Ovary (tissue), 9 donors: ENCODE results near the gene SLC9A2. TPM values are rescaled to one million over a fixed set of nuclear protein-coding genes. Genes with fewer than 3 reads are reported as not detected.

Experiments used
- DNase-seq, 5 donors: peaks; one replicate each; pipeline ENCODE4 v3.0.0-alpha.2; 2019 to 2020
- H3K27ac ChIP-seq, 2 donors: fragments of 200-600 bp; one replicate each; pipeline versions ENCODE4 v1.5.1 to v1.8.0; 2019 to 2022
- H3K27me3 ChIP-seq: fragments of 200-600 bp; one replicate; pipeline ENCODE4 v1.8.0; 2022
- H3K36me3 ChIP-seq: fragments of 200-600 bp; sonication (generic); one replicate; pipeline ENCODE4 v1.5.1; 2019
- H3K4me1 ChIP-seq: one replicate; pipeline ENCODE4 v1.8.1; 2013; ENCODE audit warnings: mild to moderate bottlenecking, moderate library complexity; ENCODE audit not compliant: insufficient read depth
- H3K4me3 ChIP-seq: fragments of 200-600 bp; sonication (generic); one replicate; pipeline ENCODE4 v1.5.1; 2017
- H3K9me3 ChIP-seq, 2 donors: fragments of 200-600 bp in 1 of 2; sonication (generic) in 1 of 2; one replicate each; pipeline versions ENCODE4 v1.5.1 to v1.8.1; 2013 to 2019; ENCODE audit warnings: mild to moderate bottlenecking in 1 of 2, moderate library complexity in 1 of 2
- CTCF ChIP-seq, 3 donors: fragments of 450-650 bp in 2 of 3; fragments of 200-600 bp in 1 of 3; IDR thresholded peaks; one replicate each; pipeline versions ENCODE4 v1.5.1 to v1.8.0; 2016 to 2022; ENCODE audit warnings: antibody characterized with exemption in 3 of 3, mild to moderate bottlenecking in 1 of 3
- EP300 ChIP-seq: sonication (generic); formaldehyde crosslinking; IDR thresholded peaks from one replicate; pipeline ENCODE4 v1.6.1; 2017; ENCODE audit warnings: antibody characterized with exemption
- POLR2A ChIP-seq: fragments of 450-650 bp; IDR thresholded peaks from one replicate; pipeline ENCODE4 v1.6.1; 2017; ENCODE audit warnings: antibody characterized with exemption, mild to moderate bottlenecking, moderate library complexity
- WGBS, 3 donors: extraction: QIAGEN DNeasy Blood & Tissue Kit in 1 of 3; methylation state at CpG; one replicate each; pipeline versions ENCODE4 v1.1.5 to v1.1.7; 2013 to 2017; 5-methylcytosine and 5-hydroxymethylcytosine counted together
- intact Hi-C, 4 donors: fragments of 100-400 bp; cut with DNase I; formaldehyde crosslinking; loops; one replicate each; pipeline versions ENCODE4 v1.11.0 to v1.15.1; 2022 to 2023
- polyA plus RNA-seq, 2 donors: library from polyadenylated mRNA; stranded (reverse); fragments of 200-250 nt in 1 of 2; fragments of 350-450 nt in 1 of 2; fragmentation: Illumina TruSeq in 1 of 2; extraction: RNeasy Lipid Tissue Mini Kit (QIAGEN cat#74804) in 1 of 2; gene quantifications; one replicate each; pipeline ENCODE4 v1.2.3, GENCODE V29; 2013 to 2014
- total RNA-seq, 7 donors: library from RNA; depleted of rRNA in 2 of 7; stranded (reverse); fragments of >200 nt in 2 of 7; fragmentation: NEBNext Ultra II Directional in 3 of 7; extraction: Animal tissue kit (Norgen Biotek cat#: 25700) in 3 of 7; gene quantifications; one replicate each; pipeline versions ENCODE4 v1.1.0 to v1.2.4, GENCODE V29; 2016 to 2023
- donor health status: DM: no; HTN: no; CAD: no; lungs with moderate emphysema.
- donor health status: DM: no; HTN: no; CAD: no.
- donor health status: Bipolar disorder and iron deficiency.
- donor health status: DM: yes; HTN: yes; CAD: no.
- donor health status: DM: no; HTN: no; CAD: no.
- donor health status: DM: yes; HTN: yes; CAD: no.

Gene SLC9A2
- total and polyA plus RNA-seq, 9 donors: 0.08 to 0.46 (median 0.15) TPM; not detected in 5

- H3K27me3 ChIP-seq: no peaks in the 10 kb centered on the region
- H3K36me3 ChIP-seq: no peaks in the 10 kb centered on the region
- no peaks in the 10 kb centered on the region for H3K9me3 ChIP-seq
- intact Hi-C loops: no loop called here
- no peak overlapping the region for H3K27ac ChIP-seq
- no peak overlapping the region for H3K4me3 ChIP-seq
- 28 to 45% (median 40%) methylated on average over 3 of the region's 3 CpGs for WGBS, 3 donors
- DNase-seq: no peak
- TF ChIP-seq EP300: no peak
- no peak for TF ChIP-seq CTCF (IDR thresholded peaks at IDR 0.05)
- TF ChIP-seq POLR2A: no peak
- H3K4me1 ChIP-seq: no peaks in the 10 kb centered on the region
Observed at GRCh38 chr2:102754456-102755145, 135.2 kb downstream of the SLC9A2 start.

GRCh38 chr2:102755284-102755683 lies 135.9 kb downstream of the SLC9A2 start:
- H3K36me3 ChIP-seq: no peaks in the 10 kb centered on the region
- no peak for DNase-seq
- TF ChIP-seq CTCF (IDR thresholded peaks at IDR 0.05) (no peak), POLR2A (no peak), EP300 (no peak)
- no peaks in the 10 kb centered on the region for H3K27me3 ChIP-seq
- H3K4me1 ChIP-seq: no peaks in the 10 kb centered on the region
- no peak overlapping the region for H3K4me3 ChIP-seq
- 59 to 77% (median 60%) methylated on average over 4 of the region's 4 CpGs for WGBS, 3 donors
- intact Hi-C loops: no loop called here
- no peaks in the 10 kb centered on the region for H3K9me3 ChIP-seq
- H3K27ac ChIP-seq: no peak overlapping the region

GRCh38 chr2:102758439-102758838 lies 139.1 kb downstream of the SLC9A2 start:
- no peak for DNase-seq
- Histone ChIP-seq H3K4me3 (no peak overlapping the region), H3K36me3 (no peaks in the 10 kb centered on the region), H3K27ac (no peak overlapping the region), H3K4me1 (no peaks in the 10 kb centered on the region), H3K27me3 (no peaks in the 10 kb centered on the region), H3K9me3 (no peaks in the 10 kb centered on the region)
- no peak for TF ChIP-seq POLR2A
- TF ChIP-seq CTCF (IDR thresholded peaks at IDR 0.05): no peak
- intact Hi-C loops: no loop called here

Other genes with a start within 250 kb of the SLC9A2 start
- gene IL18RAP, start 196.4 kb upstream of the SLC9A2 start, total RNA-seq: under 1 TPM; 0.10 to 0.77 (median 0.33) TPM
- gene IL18RAP, start 196.4 kb upstream of the SLC9A2 start, polyA plus RNA-seq: under 1 TPM; 0.17 to 0.43 TPM
- gene SLC9A4, start 146.3 kb upstream of the SLC9A2 start, total RNA-seq: under 1 TPM in 4 of 7 donors, not detected in 3; 0.10 to 0.13 (median 0.11) TPM
- gene SLC9A4, start 146.3 kb upstream of the SLC9A2 start, polyA plus RNA-seq: not detected
- gene TMEM182, start 142.5 kb downstream of the SLC9A2 start, total RNA-seq: 1 to 10 TPM; 1.6 to 3.3 (median 2.3) TPM
- gene TMEM182, start 142.5 kb downstream of the SLC9A2 start, polyA plus RNA-seq: 1 to 10 TPM in 1 of 2 donors, under 1 TPM in 1; 0.91 to 4.0 TPM